HepG2 (cell line): Measurements from ENCODE around the gene MFF. TPM values are rescaled to one million over a fixed set of nuclear protein-coding genes. Genes with fewer than 3 reads are reported as not detected.
A peak's percentile ranks its signal among the peaks of the same experiment; 100 is the strongest.

Source experiments
- FOXP4 ChIP-seq: sonication (generic); formaldehyde crosslinking; IDR thresholded peaks from 2 replicates; pipeline ENCODE4 v1.4.0; 2020; ENCODE audit warnings: missing genetic modification reagents
- GMEB1 ChIP-seq: sonication (generic); formaldehyde crosslinking; IDR thresholded peaks from 2 replicates; pipeline ENCODE4 v1.5.1; 2020; ENCODE audit warnings: missing genetic modification reagents, mild to moderate bottlenecking, borderline replicate concordance
- PLRG1 ChIP-seq: fragments of 450-650 bp; conservative IDR thresholded peaks from 2 replicates; pipeline ENCODE4 v1.6.1; 2016
- ZHX2 ChIP-seq, 2 experiments: sonication (generic) in 1 of 2; formaldehyde crosslinking in 1 of 2; IDR thresholded peaks; 2 replicates each; pipeline versions ENCODE4 v1.6.1 to v1.9.0; 2014 to 2022; ENCODE audit warnings: antibody characterized with exemption in 1 of 2, borderline replicate concordance in 1 of 2, inconsistent platforms in 1 of 2, low read depth in 1 of 2, missing genetic modification reagents in 1 of 2
- ZNF292 ChIP-seq: sonication (generic); formaldehyde crosslinking; IDR thresholded peaks from 2 replicates; pipeline ENCODE4 v1.8.1; 2022; ENCODE audit warnings: mild to moderate bottlenecking, low read depth, missing genetic modification reagents, borderline replicate concordance
- ZNF646 ChIP-seq: sonication (generic); formaldehyde crosslinking; IDR thresholded peaks from 2 replicates; pipeline ENCODE4 v1.9.0; 2021; ENCODE audit warnings: mild to moderate bottlenecking, missing genetic modification reagents
- ZSCAN12 ChIP-seq: sonication (generic); formaldehyde crosslinking; IDR thresholded peaks from 2 replicates; pipeline ENCODE4 v1.9.0; 2021; ENCODE audit warnings: mild to moderate bottlenecking, missing genetic modification reagents
- polyA plus RNA-seq, 8 experiments: library from polyadenylated mRNA; depleted of rRNA in 3 of 8; stranded (reverse) in 7 of 8; unstranded in 1 of 8; fragments of >200 nt; fragmentation: Illumina TruSeq in 4 of 8; extraction: Trizol in 4 of 8; gene quantifications; 2 replicates each; pipeline versions ENCODE4 v1.2.1 to v1.2.3, GENCODE V29; 2011 to 2016; ENCODE audit warnings: low read depth in 4 of 8, missing spikeins in 1 of 8, mixed read lengths in 1 of 8; ENCODE audit not compliant: insufficient read depth in 1 of 8
- total RNA-seq, 5 experiments: library from RNA; depleted of rRNA; stranded (reverse); fragments of >200 nt; fragmentation: Illumina TruSeq; extraction: Trizol; gene quantifications; 2 replicates each; pipeline ENCODE4 v1.2.3, GENCODE V29; 2016; ENCODE audit warnings: low read depth in 1 of 5

Gene MFF
- total and polyA plus RNA-seq, 2 of the 13 experiments (the other 11 are each of a cell fraction or from before 2014, with no cell fraction given), result 81.9 to 156 TPM

GRCh38 chr2:227324995-227325838 lies at the start of gene MFF (continued):
- TF ChIP-seq ZNF646 (no peak; the same call in none of the 2 replicates), ZHX2 (IDR thresholded peaks at IDR 0.05; ENCODE audit: low read depth) (peak; percentile 96), ZHX2 (CRISPR knock-in tag; IDR thresholded peaks at IDR 0.05; ENCODE audit: borderline replicate concordance) (peak; percentile 89), GMEB1 (CRISPR knock-in tag) (peak; percentile 97), ZSCAN12 (CRISPR knock-in tag) (peak; percentile 92; the same call in 1 of the 2 replicates), ZNF292 (CRISPR knock-in tag) (peak; percentile 76; the same call in 1 of the 2 replicates), PLRG1 (no peak), FOXP4 (CRISPR knock-in tag) (peak; percentile 77)
